IMR-90 (cell line): ENCODE results near the gene BUB1.

Experiments used
- CTCF ChIP-seq: conservative IDR thresholded peaks from 2 replicates; pipeline ENCODE4 v1.5.1; 2012; ENCODE audit warnings: mild to moderate bottlenecking, low read depth, low read length, improper control_type of control experiment
- MAFK ChIP-seq: IDR thresholded peaks from 2 replicates; pipeline ENCODE4 v1.6.1; 2012; ENCODE audit warnings: low read depth, low read length, improper control_type of control experiment
- POLR2A ChIP-seq: IDR thresholded peaks from 2 replicates; pipeline ENCODE4 v1.6.1; 2012; ENCODE audit warnings: mild to moderate bottlenecking, low read depth, low read length
- RAD21 ChIP-seq: IDR thresholded peaks from 2 replicates; pipeline ENCODE4 v1.6.1; 2012; ENCODE audit warnings: low read length, improper control_type of control experiment
- SMC3 ChIP-seq: fragments of 150-350 bp; IDR thresholded peaks from 2 replicates; pipeline ENCODE4 v1.6.1; 2016; ENCODE audit warnings: low read depth, mild to moderate bottlenecking, antibody characterized with exemption, low read length, moderate library complexity

GRCh38 chr2:110713513-110714362 lies 35.9 kb upstream of the BUB1 start:
- no peak for TF ChIP-seq CTCF
- TF ChIP-seq MAFK: no peak
- TF ChIP-seq RAD21: no peak
- TF ChIP-seq POLR2A: no peak
- no peak for TF ChIP-seq SMC3
